ENCODE measurements around the gene CSNK1D.

Gene CSNK1D

DNA sequence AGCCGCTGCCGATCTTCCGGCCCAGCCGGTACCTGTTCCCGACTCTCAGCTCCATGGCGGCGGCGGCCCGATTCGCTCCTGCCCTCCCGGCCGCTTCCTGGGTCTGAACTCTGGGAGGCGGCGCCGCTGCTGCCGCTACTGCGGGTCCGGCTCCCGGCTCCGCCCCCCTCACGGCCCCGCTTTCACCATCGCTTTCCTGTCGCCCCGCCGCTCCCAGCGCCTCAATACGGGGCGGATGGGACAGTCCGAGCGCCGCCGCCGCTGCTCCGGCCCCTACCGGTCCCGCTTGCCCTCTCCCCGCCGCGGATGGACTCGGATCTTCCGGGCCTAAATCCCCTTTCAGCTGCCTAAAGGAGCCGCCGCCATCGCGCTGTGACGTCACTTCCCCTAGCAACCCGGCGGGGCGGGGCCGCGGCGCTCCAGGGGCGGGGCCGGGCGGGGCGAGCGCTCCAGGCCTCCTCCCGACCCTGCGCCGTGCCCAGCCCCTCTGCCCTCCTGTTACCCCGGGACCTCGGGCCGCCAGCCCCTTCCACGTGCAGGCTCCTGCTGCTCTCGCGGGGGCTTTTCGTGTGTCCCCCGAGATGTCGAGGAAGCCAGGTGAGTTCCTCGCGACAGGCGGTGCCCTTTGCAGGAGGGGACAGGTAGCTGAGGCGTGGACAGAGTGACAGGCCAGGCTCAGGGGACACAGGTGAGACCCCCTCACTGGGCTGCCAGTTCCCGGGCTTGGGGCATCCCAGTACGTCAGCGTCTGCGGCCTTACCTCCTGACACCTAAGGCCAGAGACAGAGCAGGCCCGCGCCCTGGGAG, at the start of gene CSNK1D:
Gene CSNK1D (minus strand): TSS at position 374 of the 807 bp plus-strand sequence. CDS start 319 bp downstream, at position 55.
- DNase-seq: peak; percentile 80

DNA sequence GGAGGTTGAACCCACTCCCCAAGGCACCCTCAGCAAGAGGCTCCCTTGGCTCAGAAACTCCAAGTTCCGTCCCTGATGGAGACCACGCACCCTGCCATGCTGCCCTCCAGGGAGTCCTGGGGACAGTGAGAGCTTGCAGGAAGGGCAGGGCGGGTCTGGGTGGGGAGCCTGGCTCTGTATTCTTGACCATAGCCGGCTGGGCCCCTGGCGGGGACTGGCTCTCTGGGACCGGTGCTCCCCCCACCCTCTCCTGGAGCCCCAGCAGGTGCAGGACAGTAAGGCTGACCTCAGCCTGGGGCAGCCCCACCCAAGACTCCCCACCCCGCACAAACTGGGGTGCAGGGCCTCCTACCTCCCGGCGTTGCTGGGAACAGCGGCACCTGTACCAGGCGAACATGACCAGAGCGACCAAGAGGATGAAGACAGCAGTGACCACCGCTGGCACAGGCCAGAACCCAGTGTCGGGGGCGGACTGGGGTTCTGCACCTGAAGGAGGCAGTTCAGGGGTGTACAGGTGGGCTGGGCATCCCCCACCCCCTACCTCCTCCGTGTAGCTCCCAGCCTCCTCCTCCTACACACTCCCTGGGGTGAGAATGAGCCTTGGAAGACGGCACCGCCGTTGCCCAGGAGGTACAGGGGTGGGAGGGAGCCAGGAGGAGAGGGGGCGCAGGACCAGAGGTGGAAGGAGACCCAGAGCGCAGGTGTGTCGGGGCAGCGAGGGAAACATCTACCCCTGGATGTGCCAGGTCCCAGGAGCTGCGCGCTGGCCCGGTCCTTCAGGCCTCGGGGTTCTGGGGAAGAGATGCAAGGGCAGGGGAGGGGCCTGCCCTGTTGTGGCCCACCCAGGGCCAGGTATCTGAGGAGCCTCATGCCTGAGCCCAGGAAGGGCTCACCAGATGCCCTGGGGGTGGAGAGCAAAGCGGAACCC, 49.3 kb upstream of the CSNK1D start:
- no peak for DNase-seq

DNA sequence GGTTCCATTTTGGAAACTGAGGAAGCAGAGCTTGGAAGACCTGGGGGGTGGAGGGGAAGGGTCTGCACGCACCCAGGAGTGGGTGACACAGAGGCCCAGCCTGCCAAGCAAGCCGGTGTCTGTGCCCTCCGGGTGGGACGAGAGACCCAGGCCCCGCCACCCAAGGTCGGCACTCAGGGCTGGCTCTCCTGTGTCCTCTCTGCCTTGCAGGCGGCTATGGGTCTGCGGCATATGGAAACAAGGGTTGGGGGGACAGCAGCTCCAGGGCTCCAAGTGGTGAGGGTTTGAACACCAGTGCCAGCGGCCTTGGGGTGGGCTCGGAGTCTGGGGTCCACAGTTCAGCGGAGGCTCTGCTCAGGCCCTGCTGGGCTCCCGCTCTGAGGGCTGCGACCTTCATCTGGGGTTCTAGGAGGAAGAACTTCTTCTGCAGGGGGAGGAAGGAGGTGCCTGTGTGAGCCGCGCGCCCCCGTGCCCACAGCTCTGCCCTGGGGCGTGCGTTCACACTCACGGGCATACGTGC, 48.5 kb upstream of the CSNK1D start:
- DNase-seq: no peak

DNA sequence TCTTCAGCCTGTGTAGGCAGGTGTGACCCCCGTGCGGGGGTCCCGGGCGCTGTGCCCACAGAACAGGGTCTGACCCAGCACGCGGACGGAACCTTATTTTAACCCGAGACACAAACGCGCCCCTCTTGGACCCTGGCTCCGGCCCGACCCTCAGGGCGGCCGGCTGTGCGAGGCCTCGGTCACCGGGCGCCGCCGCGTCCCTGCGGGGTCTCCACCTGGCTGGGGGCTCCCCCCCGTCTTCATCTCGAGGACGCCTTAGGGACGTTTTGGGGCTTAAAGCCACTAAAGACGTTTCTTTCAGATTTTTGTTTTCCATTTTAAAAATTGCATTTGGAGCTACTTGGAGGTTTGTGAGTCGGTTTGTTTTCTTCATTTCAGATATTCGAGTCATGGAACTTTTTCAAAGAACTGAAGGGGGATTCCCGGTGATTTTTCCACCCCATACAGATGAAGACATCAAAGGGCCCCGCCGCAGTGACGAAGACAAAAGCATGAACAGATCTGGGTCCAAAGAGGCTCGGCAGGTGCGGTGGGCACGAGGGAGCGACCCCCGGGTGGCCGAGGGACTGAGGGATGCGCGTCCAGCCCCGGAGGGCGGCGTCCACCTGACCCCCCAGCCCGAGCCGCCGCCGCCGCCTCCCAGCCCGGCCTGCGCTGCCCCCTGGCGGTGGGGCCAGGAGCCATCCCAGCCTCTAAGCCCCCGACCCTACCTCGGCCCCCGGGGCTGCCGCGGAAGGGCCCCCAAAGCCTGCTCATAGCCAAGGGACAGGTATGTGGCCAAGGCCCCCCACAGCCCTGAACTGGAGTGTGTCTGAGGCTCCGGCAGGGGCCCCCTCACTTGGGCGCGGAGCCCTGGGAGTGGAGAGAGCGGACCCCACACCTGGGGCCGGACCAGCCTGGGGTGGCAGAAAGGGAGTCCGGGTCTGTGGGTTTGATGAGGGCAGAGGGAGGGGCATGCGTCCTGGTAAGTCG, 47.7 kb upstream of the CSNK1D start:
- DNase-seq: no peak

DNA sequence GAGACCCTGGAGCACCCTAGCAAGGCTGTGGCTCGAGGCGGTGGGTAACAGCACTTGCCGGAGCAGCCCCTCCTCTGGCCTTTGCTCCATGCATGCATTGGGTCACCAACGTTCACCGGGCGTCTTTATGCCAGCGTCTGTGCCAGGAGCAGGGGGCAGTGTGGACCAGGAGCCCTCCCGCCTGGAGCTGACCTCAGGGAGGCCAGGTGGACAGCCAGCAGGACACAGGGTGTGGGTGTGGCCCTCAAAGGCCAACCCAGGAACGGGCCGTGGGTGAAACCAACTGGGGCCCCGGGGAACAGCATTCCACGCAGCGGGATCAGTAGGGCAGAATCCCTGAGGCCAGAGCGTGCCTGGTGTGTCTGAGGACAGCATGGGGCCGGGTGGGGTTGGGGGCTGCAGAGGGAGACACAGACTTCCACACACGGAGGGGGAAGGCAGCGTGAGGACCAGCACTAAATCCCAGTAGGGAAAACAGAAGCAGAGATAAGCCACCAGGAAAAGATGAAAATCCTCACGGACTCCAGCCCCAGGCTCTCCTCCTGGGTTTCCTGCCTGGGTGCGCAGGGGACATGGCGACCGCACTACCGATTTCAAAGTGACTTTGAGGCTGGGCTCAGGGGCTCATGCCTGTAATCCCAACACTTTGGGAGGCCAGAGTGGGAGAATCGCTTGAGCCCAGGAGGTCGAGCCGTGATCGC, 46.8 kb upstream of the CSNK1D start:
- DNase-seq: no peak

DNA sequence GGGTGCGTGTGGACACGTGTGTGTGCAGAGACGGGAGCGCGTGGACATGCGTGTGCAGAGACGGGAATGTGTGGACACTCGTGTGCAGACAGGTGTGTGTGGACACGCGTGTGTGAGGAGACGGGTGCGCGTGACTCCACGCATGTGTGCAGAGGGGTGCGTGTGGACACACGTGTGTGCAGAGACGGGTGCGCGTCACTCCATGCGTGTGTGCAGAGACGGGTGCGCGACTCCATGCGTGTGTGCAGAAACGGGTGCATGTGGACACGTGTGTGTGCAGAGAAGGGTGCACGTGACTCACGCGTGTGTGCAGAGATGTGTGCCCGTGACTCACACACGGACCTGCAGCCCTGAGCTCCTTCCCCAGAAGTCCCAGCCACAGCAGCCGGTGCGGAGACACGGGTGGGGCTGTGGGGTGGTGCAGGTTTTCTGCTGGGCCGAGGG, 46.1 kb upstream of the CSNK1D start:
- no peak for DNase-seq

DNA sequence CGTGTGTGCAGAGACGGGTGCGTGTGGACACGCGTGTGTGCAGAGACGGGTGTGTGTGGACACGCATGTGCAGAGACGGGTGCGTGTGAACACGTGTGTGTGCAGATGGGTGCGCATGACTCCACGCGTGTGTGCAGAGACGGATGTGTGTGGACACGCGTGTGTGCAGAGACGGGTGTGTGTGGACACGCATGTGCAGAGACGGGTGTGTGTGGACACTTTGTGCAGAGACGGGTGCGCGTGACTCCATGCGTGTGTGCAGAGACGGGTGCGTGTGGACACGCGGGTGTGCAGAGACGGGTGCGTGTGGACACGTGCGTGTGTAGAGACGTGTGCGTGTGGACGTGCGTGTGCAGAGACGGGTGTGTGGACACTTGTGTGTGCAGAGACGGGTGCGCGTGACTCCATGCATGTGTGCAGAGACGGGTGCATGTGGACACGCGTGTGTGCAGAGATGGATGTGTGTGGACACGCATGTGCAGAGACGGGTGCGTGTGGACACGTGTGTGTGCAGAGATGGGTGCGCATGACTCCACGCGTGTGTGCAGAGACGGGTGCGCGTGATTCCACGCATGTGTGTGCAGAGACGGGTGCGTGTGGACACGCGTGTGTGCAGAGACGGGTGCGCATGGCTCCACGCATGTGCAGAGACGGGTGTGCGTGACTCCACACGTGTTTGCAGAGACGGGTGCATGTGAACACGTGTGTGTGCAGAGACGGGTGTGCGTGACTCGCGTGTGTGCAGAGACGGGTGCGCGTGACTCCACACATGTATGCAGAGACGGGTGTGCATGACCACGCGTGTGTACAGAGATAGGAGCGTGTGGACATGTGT, 45.5 kb upstream of the CSNK1D start:
- no peak for DNase-seq

DNA sequence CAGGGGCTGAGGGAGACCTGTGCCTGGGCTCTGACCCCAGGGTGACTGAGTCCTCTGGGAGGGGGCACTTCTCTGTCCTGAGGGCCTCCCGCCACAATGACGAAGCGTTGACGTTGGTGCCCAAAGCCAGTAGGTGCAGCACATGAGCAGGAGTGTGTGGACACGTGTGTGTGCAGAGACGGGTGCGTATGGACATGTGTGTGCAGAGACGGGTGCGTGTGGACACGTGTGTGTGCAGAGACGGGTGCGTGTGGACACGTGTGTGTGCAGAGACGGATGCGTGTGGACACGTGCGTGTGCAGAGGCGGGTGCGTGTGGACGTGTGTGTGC, 44.6 kb upstream of the CSNK1D start:
- no peak for DNase-seq

DNA sequence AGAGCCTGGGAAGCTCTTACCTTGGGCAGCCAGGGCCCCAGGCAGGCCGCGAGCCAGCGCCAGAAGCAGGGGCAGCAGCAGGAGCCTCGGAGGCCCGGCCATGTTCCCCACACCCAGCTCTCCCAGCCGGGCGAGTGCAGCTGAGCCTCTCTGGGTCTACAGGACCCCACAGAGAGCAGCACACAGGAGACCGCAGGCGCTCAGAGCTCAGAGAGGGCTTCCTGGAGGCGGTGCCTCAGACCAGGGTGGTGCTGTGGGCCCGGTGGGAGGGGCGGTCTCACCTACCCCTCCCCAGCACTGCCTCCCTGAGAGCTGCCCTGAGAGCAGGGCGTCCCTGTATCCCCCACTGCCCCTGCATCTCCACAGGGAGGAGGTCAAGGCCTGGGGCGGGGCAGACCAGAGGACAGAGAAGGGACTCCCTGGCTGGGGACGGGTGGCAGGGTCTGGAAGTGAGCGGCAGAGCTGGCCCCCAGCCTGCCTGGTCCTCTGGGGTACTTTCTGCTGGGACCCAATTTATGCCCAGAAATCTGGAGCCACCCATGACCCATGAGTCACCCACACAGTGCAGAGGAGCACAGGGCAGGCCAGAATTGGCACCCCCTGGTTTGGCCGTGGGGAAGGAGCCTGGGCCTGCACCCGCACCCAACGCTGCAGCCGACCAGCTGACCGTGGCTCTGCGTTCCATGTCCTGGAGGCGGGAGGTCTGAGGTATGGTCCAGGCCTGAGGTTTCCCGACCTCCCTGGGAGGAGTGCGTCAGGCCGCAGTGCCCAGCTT, 44.1 kb upstream of the CSNK1D start, which contains the start of gene CD7:
Gene CD7 (minus strand): TSS at position 215 of the 775 bp plus-strand sequence. CDS start 113 bp downstream, at position 102.
- no peak for DNase-seq

DNA sequence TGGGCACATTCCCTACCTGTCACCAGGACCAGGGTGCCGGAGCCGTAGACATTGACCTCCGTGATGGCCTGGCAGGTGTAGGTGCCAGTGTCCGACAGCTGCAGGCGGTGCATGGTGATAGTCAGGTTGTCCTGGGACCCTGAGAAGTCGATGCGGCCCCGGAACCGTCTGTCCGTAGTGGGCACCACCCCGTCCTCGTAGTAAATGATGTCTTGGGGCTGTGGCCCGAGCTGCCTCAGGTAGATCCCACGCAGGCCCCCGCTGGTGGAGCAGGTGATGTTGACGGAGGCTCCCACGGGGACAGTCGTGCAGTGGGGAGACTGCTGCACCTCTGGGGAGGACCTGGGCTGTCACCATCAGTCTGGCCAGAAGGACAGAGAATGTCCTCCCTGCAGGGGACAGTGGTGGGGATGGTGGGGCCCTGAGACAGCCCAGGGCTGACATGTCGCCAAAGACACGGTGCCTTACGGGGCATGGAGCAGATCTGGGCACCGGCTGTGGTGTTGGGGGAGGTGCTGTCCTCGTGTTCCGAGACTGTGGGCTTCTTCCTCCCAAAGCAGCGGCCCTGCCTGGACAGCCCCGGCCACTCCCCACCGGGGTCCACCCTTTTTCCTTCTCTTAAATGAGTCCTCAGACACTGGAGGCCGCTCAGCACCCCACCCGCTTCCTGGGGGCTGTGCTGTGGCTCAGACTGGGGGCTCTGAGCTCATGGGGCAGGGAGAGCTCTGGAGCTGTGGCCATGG, 43.3 kb upstream of the CSNK1D start:
- DNase-seq: no peak

DNA sequence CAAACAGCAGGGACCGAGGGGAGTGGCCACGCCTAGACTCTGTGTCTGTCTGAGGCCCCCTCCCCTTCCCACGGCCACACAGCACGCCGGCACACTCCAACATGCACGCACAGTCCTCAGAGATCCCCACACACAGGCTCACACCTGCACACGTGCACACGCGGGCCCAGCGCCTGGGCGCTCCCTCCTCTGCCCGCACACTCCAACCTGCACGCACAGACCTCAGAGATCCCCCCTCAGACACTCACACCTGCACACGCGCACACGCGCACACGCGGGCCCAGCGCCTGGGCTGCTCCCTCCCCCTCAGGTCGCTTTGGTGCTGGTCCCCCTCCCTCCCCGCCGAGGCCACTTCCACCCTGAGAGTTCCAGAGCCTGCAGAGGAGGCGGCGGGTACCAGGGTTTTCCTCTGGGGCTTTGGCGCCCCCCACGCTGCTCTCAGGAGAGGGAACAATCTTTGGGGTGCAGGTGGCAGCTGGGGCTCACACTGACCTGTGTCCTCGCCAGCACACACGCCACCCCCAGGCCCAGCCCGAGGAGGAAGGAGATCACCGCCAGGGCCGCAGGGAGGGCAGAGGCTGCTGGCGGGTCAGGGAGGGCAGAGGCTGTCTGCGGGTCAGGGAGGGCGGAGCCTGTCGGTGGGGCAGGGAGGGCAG, 42.3 kb upstream of the CSNK1D start:
- DNase-seq: no peak

DNA sequence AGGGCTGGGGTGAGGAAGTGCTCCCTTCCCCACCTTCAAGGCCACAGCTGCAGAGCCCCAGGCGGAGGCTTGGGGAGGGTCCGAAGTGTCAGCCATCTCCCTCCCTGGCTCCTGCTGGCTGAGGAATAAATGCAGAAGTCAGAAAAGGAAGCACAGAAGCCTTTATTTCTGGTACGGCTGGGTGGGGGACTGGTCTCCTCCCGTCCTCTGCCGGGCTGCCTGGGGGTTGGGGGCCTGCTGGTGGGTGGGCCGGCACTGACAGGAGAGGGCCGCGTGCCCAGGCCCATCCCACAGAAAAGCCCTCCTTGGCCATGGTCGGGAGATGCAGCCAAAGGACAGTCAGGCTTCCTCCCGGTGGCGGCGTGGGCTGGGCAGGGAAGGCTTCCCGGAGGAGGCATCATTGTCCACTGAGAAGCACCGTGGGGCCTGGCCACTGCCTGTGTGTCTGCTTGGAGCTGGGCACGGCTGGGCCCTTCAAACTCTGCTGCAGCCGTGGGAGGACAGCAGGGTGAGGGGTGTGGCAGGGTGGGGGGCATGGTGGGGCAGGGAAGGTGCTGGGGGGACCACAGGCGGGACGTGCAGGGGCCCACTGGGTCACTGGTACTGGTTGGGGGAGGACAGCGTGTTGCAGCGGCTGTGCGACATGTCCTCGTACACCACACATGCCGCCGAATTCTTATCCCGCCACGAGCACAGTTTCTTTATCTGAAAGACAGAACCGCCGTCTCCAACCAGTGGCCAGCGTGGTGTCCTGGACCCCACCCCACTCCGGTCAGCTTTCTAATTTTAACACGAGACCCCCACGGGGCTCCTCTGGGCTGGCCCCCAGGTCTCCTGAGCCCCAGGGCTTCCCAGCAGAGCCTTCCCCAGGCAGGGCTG, 41.5 kb upstream of the CSNK1D start:
- no peak for DNase-seq

DNA sequence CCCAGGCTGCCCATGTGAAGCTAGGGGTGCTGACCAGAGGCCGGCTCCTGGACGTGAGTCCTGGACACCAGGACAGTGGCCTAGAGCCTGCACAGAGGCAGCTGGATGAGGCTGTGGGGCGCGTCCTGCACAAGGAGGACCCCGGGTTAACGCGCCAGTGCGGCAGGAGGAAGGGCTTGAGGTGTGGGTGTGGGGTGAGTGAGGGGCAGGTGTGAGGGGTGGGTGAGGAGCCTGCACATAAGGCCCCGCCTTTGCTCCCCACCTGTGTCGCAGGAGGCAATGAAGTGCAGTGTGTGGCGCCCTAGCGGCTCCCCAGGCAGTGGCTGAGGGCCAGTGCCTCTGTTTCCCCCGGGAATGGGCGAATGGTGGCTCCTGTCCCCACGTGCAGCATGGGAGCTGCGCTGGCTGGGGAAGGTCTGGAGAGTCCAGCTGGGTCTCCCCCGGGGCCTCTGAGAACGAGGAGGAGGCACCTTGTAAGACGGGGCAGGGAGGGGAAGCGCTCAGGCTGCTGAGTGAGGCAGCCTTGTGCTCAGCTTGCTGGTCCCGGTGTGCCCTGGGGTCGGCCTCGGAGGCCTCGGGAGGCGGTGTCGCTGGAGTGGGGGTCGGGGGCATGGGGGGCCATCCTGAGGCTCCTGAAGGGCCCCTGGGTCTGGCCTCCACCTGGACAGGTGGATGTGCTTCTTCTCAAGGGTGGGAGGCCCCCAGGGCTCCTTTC, 40.7 kb upstream of the CSNK1D start:
- DNase-seq: no peak

DNA sequence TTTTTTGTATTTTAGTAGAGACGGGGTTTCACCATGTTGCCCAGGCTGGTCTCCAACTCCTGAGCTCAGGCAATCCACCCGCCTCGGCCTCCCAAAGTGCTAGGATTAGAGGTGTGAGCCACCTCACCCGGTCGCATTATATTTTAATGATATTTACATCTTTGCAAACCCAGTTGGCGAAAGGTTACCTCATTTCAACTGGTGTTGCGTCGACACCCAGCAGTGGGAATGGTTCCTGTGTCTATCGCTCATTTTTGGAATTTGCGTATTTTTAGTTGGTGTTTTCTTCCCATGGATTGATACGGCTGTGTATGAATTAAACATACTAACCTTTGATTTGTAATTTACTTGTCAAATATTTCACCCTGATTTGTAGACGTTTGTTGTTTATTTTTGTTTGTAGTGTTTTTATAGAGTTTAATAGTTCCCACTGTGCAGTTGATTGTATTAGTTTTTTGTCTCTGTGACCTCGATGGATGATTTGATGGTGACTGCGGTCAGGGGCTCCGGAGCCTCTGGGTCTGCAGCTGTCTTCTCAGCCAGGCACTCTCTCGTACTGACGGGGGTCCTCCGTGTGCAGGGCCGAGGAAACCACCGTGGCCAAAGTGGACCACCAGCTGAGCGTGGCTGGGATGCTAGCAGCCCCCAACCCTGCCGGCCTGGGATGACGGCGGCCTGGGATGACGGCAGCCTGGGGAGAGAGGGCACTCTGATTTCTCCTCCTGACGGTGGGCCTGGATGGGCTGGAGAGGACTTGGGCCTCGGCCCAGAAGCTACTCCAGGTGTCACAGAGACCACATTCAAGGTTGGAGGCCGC, 39.9 kb upstream of the CSNK1D start:
- DNase-seq: no peak

DNA sequence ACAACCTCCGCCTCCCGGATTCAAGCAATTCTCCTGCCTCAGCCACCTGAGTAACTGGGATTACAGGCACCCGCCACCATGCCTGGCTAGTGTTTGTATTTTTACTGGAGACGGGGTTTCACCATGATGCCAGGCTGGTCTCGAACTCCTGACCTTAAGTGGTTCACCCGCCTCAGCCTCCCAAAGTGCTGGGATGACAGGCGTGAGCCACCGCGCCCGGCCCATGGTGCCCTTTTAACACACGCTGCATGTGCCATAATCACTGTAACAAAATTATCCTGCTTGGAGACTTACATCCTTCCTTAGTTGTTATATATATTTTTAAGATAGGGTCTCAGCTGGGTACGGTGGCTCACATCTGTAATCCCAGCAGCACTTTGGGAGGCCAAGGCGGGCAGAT, 38.5 kb upstream of the CSNK1D start:
- DNase-seq: no peak

DNA sequence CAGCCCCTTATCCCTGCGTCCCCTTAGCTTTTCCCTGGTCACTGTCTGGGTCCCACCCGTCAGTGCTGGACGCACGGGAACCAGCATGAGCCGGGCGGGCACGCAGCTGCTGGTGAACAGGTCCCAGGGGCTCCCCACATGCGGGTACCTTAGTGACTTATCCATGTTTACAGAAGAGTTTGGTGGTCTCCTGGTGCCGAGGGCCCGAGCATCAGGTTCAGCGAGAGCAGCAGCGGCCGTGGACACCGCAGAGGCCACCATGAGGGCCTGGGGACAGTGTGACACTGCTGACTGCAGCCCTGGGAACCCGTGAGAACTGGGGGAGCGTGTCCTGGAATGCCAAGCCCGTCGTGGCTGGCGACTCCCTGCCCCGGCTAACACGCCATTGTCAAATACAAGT, 37.4 kb upstream of the CSNK1D start:
- no peak for DNase-seq

Measured in T1000 (cell line).